ENCODE data around the gene LBH.
A peak's percentile ranks its signal among the peaks of the same experiment; 100 is the strongest.

LBH gene

GRCh38 chr2:30235859-30236535, 4.7 kb downstream of the LBH start:
- DNase-seq (ENCODE audit: low spot score): no peak

- DNase-seq (ENCODE audit: low spot score): no peak
These were observed 5.4 kb downstream of the LBH start for GRCh38 chr2:30236591-30237238.

- DNase-seq (ENCODE audit: low spot score): peak; percentile 32
These were observed 6.1 kb downstream of the LBH start for GRCh38 chr2:30237239-30237965.

GRCh38 chr2:30237966-30238800, 6.8 kb downstream of the LBH start:
- peak; percentile 14 for DNase-seq (ENCODE audit: low spot score)

GRCh38 chr2:30239308-30239985, 8.1 kb downstream of the LBH start:
- peak; percentile 84 for DNase-seq (ENCODE audit: low spot score)

- peak; percentile 28 for DNase-seq (ENCODE audit: low spot score)
These were observed 8.8 kb downstream of the LBH start for GRCh38 chr2:30239986-30240752.

- DNase-seq (ENCODE audit: low spot score): no peak
These were observed 11.9 kb downstream of the LBH start for GRCh38 chr2:30243231-30243630.

- DNase-seq (ENCODE audit: low spot score): no peak
These were observed 14.0 kb downstream of the LBH start for GRCh38 chr2:30245364-30245763.

GRCh38 chr2:30248791-30249190, 17.5 kb downstream of the LBH start:
- DNase-seq (ENCODE audit: low spot score): no peak

- DNase-seq (ENCODE audit: low spot score): no peak
These were observed 18.0 kb downstream of the LBH start for GRCh38 chr2:30249354-30249753.

GRCh38 chr2:30250421-30250820, 19.1 kb downstream of the LBH start:
- DNase-seq (ENCODE audit: low spot score): no peak

GRCh38 chr2:30252723-30253701, 21.7 kb downstream of the LBH start:
- peak; percentile 57 for DNase-seq (ENCODE audit: low spot score)

GRCh38 chr2:30253873-30254684, 22.7 kb downstream of the LBH start:
- no peak for DNase-seq (ENCODE audit: low spot score)

- DNase-seq (ENCODE audit: low spot score): no peak
These were observed 23.3 kb downstream of the LBH start for GRCh38 chr2:30254685-30255001.

GRCh38 chr2:30255026-30255425, 23.7 kb downstream of the LBH start:
- DNase-seq (ENCODE audit: low spot score): no peak

GRCh38 chr2:30255466-30256408, 24.4 kb downstream of the LBH start:
- no peak for DNase-seq (ENCODE audit: low spot score)

- DNase-seq (ENCODE audit: low spot score): no peak
These were observed 26.2 kb downstream of the LBH start for GRCh38 chr2:30257266-30258214.
